ENCODE results near the gene CIB4.

The CIB4 gene

DNA sequence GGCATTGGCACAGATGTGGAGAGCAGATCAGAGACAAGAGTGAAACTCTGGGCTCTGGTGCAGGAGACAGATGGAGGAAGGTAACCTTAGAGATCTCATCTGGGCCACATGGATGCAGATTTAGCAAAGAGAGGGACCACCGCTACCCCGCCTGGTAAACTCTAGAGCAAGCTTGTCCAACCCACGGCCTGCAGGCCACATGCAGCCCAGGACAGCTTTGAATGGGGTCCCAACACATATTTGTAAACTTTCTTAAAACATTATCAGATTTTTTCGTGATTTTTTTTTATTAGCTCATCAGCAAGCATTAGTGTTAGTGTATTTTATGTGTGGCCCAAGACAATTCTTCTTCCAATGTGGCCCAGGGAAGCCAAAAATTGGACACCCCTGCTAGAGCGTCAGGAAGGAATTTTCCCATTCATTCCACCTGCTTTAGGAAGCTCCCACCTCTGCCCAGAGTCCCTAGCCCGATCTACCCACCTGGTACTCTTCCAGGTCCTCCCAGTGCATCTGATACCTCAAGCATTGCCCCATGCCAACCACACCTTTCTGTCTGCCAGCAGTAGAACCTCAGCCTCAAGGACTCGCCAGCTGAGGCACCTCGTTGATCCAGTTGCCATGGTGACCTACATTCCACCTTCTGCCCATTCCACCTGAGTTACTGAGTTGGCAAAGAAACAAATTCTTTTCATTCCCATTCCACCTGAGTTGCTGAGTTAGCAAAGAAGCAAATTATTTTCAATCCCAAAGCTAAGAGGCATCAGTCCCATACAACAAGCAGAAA, at the start of gene CIB4:
Gene CIB4, minus strand, starts transcription at position 586 of the 784 bp plus-strand sequence. Its CDS starts 52 bp downstream, at position 534.
- DNase-seq: no peak

DNA sequence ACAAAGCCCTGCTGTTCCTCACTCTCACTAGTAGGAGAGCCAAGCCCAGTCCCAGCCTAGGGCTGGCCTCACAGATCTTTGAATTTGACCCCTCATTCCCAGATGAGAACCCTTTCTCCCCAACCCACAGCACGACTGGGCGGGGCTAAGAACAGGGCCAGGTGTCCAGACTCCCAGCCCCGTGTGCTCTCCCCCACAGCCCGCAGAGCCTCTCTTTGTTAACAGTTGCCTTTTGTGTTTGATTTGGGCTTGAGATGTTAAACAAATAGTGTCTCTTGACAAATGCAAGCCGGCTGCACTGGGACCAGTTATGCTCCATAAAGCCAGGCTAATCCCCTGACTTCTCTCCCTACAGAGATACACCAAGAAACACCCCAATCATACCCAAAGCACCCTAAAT, 46.6 kb upstream of the CIB4 start:
- DNase-seq: no peak

DNA sequence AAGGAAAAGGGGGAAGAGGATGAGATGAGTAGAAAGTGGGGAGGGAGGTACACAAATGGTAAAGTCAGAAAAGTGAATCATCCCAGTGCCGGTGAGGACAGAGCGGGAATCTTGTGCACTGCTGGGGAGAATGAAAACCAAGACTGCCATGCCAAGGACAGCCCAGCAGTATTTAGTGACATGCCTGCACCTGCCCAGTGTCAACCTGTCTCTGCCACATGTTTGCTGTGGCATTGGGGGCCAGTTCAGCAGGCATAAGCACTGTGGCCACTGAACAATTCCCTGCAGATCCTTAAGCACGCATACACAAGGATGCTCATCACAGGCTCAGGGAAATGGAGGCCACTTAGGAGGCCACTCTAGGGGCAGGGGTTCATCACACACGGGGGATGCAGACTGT, 46.2 kb upstream of the CIB4 start:
- no peak for DNase-seq

DNA sequence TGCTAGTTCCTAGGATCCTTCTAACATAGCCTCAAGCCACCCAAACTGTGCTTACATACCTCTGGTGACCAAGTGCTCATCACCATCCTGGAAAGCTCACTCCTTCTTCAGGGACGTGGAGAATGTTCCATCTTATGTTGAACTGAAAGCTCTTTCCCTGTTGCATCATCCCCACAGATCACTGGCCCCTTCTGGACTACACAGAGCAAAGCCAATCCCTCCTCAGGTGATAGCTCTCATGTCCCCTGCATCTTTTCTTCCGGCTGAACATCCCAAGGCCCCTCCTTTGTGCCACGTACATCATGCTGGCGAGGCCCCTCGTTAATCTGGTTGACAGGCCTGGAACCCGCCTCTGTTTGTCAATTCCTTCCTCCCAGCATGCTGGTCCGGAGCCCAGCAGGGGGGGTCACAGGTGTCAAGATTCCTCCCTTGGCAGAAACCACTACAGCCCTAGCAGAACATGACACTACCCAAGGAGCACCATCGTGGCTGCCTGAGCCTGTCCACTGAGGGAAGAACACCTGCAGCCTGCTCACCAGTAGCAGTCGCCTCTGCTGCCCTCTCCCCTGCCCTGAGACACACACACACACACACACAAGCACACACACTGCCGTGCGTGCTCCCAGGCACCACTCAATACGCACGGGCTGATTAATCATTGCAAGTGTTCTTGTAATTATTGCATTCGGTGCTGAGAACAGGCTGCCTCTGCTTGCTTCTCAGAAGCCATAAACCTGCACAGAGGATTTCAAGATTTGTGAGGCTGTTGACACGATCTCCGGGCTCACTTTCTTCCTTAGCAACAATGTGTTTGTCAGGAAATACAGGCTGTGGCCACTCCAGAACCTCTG, 45.0 kb upstream of the CIB4 start:
- DNase-seq: no peak

DNA sequence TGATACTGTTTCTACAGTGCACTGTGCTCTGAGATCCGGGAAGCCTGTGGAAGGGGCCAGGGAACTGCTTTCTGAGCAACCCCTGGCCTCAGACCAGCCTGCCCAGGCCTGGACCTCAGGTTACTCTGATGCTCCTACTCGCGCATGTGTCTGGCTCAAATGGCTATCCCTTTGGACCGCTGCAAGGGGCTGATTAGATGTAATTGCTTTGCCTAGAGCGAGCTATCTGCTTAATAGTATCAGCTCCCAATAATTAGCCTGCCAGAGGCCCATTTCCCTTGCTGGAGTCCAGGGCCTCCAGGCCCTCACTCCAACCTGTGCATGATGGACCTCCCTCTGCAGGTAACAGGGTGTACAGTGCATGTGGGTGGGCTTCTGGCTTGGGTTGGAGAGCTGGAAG, 44.2 kb upstream of the CIB4 start:
- no peak for DNase-seq

DNA sequence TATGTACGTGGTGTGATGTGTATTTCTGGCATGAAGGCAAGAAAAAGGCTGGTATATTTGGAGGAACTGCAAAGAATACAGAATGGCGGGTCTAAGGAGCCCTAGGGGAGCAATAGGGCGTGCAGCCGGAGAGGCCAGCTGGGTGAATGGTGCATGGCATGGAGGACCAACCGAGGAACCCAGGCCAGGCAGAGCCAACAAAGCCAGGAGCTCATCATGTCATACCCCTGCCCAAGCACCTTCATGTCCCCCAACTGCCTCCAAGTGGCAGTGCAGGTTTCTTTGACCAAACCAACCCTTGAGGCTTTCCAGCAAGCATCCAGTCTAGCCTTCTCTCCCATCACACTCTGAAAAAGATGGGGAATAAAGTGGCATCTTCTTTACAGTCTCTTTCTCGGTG, 42.4 kb upstream of the CIB4 start:
- DNase-seq: no peak

DNA sequence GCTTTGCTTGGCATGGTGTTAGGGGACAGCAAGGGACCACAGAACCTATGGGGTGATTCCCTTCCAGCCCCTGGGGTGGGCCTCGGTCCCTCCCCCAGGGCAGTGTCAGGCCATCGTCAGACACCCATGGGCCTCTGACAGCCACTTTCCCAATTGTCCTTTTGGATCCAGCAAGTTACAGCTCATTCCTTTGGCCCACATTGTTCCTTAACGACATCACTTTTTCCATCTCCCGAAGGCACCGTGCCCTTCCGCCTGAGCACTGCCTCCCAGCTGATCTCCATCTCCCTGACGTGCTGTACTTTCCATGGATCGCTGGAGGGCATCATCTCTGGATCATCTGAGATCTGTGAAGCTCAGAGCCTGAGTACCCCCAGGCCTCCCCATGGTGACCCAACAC, 41.0 kb upstream of the CIB4 start:
- DNase-seq: no peak

DNA sequence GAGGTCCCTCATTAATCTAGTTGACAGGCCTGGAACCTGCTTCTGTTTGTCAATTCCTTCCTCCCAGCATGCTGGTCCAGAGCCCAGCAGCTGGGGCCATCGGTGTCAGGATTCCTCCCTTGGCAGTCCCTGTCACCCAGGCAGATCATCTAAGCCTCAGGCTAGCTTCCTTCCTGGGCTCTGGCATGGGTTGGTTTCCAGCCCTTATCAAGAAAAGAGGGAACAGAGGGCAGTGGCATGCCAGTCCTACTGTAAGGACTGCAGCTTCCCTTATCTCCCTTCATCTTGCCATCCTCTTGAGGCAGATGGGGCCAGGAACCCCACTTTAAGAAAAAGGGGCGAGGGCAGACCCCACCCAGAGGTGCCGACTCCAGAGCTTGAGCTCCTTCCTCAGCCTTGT, 40.5 kb upstream of the CIB4 start:
- DNase-seq: no peak

DNA sequence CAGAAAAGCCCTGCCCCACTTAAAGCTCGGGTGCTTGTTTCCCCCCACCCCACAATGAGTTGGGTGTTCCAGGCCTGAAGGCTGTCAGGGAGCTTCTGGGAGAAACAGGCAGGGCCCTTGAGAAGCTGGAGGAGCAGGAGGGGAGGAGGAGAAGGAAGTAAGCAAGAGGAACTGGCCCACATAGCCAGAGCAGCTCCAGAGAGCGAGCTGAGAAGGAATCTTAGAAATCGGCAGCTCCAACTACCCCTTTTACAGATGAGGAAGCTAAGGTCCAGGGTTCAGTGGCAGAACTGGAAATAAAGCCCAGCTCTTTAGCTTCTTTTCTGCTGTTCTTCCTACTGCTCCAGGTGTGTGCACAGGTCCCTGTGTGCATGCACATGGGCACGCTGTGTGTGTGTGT, 38.7 kb upstream of the CIB4 start:
- DNase-seq: no peak

DNA sequence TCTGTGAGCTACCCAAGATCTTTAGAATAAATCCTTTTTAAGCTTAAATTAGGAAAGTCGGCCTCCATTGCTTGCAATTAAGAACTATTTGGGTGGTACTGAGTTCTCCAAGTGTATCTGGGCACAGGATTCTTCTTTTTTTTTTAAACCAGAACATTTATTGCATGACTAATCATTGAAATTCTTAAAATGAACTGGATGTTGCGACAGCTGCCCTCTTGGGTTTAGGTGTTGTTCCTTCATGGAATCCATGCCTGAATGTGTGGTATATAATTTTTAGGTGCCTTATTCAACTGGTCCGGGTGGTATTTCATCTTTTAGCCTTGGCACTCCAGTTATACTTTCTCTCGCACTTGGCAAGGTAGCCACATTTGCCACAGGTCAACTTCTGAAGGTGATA, 36.9 kb upstream of the CIB4 start:
- no peak for DNase-seq

DNA sequence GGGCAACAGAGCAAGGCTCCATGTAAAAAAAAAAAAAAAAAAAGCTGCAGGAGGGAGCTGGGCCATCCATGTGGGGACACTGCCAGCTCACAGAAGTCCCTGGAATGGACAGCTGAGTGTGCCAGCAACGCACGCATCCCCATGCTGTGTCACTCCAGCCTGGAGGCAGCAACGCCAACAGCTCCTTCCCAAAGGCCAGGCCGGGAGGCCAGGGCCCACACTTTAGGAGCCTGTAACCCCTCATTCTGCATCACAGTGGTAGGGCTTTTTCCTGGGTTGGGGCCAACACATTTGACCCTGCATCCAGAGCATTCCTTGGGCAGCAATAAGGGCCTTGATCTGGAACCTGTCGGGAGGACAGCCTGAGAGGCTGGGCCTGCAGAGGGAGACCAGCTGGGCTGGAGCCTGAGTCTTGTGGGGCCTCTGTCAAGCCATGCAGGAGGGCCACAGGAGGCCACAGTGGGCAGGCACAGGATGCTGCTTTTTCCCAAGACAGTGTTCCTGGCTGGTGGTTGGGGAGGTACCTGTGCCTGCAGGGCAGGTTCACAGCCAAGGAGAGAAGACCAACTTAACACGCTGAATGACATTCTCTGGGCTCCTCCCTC, 34.6 kb upstream of the CIB4 start:
- DNase-seq: no peak

DNA sequence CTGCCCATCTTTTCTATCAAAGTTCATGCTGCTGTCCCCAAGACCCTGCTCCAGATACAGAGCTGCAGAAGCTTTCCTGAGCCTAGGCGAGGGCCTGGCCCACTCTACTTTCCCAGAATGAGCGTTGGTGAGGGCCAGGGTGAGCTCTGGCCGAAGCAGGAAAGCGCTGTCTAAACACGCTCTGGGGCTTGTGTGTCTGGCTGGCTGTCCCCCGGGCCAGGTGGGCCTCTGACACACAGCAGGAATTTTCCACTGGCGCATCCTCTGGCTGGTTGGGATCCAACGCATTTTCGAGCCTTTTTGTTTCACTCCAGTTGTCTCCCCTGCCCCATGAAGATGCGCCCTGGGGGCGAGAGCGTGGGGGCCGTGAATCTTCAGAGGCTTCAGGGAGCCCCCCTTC, 33.6 kb upstream of the CIB4 start:
- DNase-seq: no peak

DNA sequence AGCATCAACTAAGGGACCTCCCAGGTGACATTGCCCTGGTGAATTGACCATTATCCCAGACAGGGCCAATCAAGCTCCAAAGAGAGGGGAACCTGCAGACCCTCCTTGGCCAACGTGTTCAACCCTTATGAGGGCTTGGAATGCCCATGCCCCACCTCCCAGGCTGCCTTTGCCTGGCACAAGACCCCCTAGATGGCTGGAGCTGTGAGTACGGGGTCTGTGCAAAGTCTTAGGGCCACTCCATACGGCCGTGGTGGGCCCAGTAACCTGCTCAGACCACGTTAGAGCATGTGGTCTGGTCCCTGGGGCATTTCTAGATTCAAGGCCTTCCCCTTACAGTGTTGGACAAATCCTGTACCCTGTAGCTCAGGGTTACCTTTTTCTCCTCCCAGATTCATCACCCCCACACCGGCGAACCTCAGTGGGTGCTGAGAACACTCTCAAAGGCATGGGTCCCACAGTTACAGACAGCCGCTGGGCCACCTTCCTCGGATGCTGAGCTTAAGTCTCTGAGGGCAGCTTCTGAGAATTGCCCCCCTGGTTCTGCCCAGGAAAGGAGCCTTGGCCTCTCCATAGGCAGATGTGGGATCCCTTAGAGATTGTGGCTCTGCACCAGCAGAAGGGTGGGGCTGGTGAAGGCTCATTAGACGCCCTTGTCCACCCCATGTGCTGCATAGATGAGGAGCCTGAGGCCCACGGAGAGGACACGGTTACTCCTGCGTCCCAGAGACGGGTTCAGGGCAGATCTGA, 33.0 kb upstream of the CIB4 start:
- no peak for DNase-seq

DNA sequence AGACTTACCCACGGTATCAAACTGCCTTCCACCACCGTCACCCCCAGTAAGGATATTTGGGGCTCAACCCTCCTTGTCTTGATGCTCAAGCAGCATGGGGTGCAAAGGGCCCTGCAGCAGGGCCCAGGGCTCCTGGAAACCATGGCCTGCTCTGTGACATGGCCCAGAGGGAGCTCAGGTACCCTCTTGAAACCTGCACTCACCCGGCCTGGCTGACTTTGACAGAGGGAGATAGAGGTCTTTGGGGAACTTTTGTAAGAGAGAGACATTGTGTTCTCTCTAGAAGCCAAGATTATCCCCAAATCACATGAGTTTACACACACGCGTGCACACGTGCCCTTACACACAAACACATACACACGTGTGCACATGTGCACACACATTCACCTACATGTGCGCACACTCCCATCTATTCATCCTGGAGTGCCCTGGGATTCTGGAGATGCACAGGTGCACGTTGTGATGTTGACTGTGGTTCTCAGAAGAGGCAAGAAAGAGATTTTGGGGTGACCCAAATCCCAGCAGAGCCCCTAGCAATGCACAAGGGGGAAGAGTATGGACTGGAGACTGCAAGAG, 31.7 kb upstream of the CIB4 start:
- no peak for DNase-seq

DNA sequence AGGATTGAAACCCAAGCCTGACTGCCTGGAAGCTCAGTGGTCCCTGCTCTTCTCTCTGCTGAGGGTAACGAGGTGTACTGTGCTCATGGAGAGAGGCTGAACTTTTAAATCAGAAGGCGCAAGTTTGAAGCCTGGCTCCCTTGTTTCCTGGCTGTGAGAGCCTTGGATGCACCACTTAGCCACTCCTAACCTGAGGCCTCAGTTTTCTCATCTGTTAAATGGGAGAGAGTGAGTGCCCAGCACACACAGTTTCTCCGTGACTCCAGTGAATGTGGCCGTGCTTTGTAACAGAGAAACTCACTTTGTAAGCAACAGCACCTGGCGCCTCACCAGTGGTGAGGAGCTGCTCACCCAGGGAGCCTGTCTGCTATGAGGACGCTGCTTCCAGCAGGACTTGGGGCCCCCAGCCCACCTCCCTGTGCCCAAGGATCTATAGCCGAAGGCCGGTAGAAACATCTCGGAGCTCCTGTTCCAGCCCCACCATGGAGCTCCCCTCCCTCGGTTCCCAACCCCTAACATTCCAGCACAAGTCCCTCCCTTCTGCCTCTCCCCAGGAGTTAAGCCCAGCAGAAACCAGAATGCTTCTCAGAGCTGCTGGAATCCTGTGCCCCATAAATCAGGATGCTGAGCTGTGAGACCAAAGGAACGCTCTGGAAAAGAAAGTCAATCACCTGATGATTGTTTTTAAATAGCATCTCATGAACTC, 31.1 kb upstream of the CIB4 start:
- DNase-seq: no peak

DNA sequence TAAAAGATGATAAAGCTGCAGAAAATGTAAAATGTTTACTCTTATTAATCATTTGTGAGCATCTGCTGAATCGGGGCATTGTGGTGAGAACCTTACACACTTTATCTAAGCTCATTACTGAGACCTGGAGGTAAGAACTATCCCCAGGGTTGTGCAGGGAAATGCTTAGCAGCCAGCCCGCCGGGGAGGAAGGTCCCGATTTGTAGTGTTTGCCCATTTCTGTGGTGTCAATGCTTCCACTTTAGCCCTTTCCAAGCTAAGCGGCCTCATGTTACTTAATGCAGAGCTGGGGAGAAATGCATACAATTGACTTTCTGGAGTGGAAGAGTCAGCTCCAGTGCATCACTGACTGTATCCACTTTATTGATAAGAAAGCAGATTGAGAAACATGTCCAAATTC, 30.5 kb upstream of the CIB4 start:
- DNase-seq: no peak

DNA sequence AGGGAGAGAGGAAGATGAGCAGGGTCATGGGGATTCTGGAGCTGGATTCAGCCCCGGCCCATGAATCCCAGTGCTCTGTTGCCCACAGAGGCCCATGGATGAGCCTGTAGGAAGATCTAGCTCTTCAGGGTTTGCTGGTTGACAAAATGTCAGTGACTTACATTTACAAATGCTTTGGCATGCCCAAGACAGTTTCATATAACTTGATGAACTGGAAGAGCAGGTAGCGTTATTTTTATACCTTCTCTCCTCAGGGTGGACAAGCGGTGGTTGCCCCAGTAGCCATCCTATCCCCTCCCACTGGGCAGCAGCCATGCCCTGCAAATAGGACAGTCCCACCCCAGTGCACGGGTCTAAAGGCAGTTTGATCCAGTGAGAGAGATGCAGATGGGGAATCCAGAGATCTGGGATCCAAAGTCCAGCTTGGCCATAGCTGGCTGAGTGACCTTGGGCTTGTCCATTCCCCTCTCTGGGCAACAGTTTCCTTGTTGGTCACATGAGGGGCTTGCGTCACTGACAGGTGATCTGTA, 29.8 kb upstream of the CIB4 start:
- no peak for DNase-seq

DNA sequence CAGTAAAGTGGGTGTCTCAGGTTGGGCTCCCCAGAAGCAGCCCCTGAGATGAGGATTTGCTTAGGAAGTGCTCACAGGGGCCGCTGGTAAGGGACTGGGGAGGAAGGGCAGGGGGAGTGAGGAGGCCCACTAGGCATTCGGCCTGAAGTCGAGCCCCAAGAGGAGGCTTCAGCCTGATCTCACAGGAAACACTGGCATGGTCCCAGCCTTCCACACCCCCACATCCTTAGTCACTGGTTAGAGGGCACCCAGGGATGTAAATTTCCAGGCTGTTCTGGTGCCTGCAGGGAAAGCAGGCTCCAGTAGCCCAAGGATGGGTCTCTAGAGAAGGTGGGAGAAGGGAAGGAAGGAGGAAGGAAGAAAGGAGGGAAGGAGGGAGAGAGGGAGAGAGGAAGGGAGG, 29.0 kb upstream of the CIB4 start:
- DNase-seq: no peak

DNA sequence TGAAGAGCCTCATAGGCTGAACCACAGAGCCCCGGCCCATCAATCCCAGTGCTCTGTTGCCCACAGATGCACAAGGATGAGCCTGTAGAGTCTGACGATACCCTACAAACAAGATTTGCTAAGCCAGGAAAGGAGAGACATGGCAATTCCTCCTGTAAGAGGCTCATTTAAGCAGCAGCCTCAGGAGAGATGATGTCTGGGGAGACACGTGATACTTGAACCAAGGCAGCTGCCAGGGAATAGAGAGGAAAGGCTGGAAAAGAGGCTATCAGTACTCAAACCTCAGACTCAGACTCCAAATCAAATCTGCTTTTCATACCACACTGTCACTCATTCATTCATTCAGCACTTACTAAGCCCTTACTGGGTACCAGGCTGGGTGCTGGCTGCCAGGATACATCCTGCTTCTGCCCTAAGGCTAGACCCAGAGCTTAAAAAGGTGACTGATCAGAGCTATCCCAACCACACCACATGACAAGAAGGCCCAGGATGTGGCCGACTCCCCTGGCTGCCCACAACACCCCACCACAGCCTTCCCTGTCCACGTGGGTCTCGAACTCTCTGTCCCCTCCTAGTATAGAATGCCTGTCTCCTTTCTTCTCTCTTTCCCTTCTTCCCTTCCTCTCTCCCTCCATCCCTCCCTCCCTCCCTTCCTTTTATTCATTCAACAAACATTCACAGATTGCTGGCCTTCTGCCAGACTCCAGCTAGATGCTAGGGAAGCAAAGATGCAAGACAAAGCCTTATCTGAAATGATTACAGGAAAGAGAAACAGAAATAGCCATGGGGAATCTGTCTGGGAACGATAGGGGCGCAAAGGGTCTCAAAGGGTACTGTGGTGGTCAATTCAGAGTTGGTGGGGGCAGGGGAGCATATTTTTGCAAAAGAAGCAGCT, 27.9 kb upstream of the CIB4 start:
- DNase-seq: no peak

DNA sequence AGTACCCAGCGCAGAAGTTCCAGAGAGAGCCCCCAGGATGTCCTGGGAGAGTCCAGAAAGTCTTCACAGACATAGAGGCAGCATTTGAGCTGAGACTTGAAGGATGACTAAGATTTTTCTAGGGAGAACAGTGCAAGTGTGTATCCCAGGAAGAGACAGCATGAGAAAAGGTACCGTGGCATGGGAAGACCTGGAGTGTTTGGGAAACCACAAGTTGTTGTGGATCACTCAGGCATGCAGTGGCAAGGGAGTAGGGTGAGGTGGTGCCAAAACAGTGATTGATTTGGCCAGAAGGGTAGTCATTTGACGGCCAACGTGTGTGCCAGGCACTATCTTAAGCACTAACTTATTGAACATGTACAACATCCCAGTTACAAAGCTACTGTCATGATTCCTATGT, 26.9 kb upstream of the CIB4 start:
- DNase-seq: no peak

DNA sequence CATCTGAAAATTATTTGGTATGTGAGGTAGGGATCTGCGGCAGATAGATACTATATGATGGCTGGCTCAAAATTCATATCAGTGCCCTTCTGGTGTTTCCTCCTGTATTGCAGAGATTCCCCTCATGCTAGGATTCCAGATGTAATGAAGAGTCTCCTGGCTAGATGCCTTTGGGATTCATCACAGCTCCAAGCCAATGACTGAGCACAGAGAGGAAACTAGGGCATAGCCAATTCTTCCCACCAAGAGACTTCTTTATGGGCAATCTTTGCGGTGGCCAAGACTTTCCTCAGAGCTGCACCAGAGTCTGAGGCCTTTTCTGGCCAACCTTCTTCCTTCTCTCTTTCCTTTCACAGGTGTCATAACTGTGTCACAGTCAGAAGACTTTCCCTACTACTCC, 25.5 kb upstream of the CIB4 start:
- no peak for DNase-seq
